Measurements from ENCODE around the gene PUDP. TPM values are rescaled to one million over a fixed set of nuclear protein-coding genes. Genes with fewer than 3 reads are reported as not detected.
A peak's percentile ranks its signal among the peaks of the same experiment; 100 is the strongest.

PUDP gene
- total and polyA plus RNA-seq, 4 donors = 4.8 to 18.7 (median 7.6) TPM

GRCh38 chrX:7143941-7144525, 3.9 kb downstream of the PUDP start:
- Histone ChIP-seq H3K36me3 (ENCODE audit: control insufficient read depth in 1 of 2, insufficient read depth in 2 of 2, low read length in 1 of 2) (no peaks in the 10 kb centered on the region), H3K4me3 (ENCODE audit: low read length in 2 of 2) (no peak overlapping the region), H3K9me3 (ENCODE audit: control insufficient read depth, low read length) (no peaks in the 10 kb centered on the region), H3K4me1 (ENCODE audit: control insufficient read depth in 1 of 2, insufficient read depth in 2 of 2, low read length in 2 of 2) (no peaks in the 10 kb centered on the region), H3K27ac (ENCODE audit: low read depth in 1 of 2, low read length in 2 of 2) (no peak overlapping the region), H3K27me3 (ENCODE audit: control insufficient read depth in 1 of 2, insufficient read depth in 2 of 2, low read length in 1 of 2) (no peaks in the 10 kb centered on the region)
- ATAC-seq (ENCODE audit: low FRiP score) (no peak), DNase-seq (no peak)
- 81 to 82% methylated on average over 8 of the region's 8 CpGs for WGBS, 2 donors
- intact Hi-C loops (cut with DNase I) = no loop called here

- no peak for DNase-seq
- no peak overlapping the region for H3K4me3 ChIP-seq (ENCODE audit: low read length in 2 of 2)
- intact Hi-C loops (cut with DNase I) = no loop called here
These were observed 4.9 kb downstream of the PUDP start for GRCh38 chrX:7143076-7143475.

GRCh38 chrX:7139202-7140081, 8.5 kb downstream of the PUDP start:
- WGBS, 2 donors = 63 to 79% methylated on average over 9 of the region's 9 CpGs
- no peak for ATAC-seq (ENCODE audit: low FRiP score)

More at GRCh38 chrX:7143076-7143475, 4.9 kb downstream of the PUDP start:
- Histone ChIP-seq H3K9me3 (ENCODE audit: control insufficient read depth, low read length) (no peaks in the 10 kb centered on the region), H3K36me3 (ENCODE audit: control insufficient read depth in 1 of 2, insufficient read depth in 2 of 2, low read length in 1 of 2) (no peaks in the 10 kb centered on the region), H3K4me1 (ENCODE audit: control insufficient read depth in 1 of 2, insufficient read depth in 2 of 2, low read length in 2 of 2) (no peaks in the 10 kb centered on the region), H3K27me3 (ENCODE audit: control insufficient read depth in 1 of 2, insufficient read depth in 2 of 2, low read length in 1 of 2) (no peaks in the 10 kb centered on the region), H3K27ac (ENCODE audit: low read depth in 1 of 2, low read length in 2 of 2) (no peak overlapping the region)
- no peak for ATAC-seq (ENCODE audit: low FRiP score)
- 94 to 100% methylated on average over 1 of the region's 1 CpG for WGBS, 2 donors

GRCh38 chrX:7134981-7135380, 13.0 kb downstream of the PUDP start:
- Histone ChIP-seq H3K4me1 (ENCODE audit: control insufficient read depth in 1 of 2, insufficient read depth in 2 of 2, low read length in 2 of 2) (no peaks in the 10 kb centered on the region), H3K4me3 (ENCODE audit: low read length in 2 of 2) (no peak overlapping the region), H3K9me3 (ENCODE audit: control insufficient read depth, low read length) (no peaks in the 10 kb centered on the region), H3K27ac (ENCODE audit: low read depth in 1 of 2, low read length in 2 of 2) (no peak overlapping the region), H3K36me3 (ENCODE audit: control insufficient read depth in 1 of 2, insufficient read depth in 2 of 2, low read length in 1 of 2) (no peaks in the 10 kb centered on the region), H3K27me3 (ENCODE audit: control insufficient read depth in 1 of 2, insufficient read depth in 2 of 2, low read length in 1 of 2) (no peaks in the 10 kb centered on the region)
- ATAC-seq (ENCODE audit: low FRiP score) = no peak
- intact Hi-C loops (cut with DNase I) = no loop called here
- no peak for DNase-seq
- WGBS, 2 donors = 94 to 96% methylated on average over 2 of the region's 2 CpGs

More at GRCh38 chrX:7139202-7140081, 8.5 kb downstream of the PUDP start:
- no peak overlapping the region for H3K4me3 ChIP-seq (ENCODE audit: low read length in 2 of 2)
- DNase-seq = no peak
- no peaks in the 10 kb centered on the region for H3K4me1 ChIP-seq (ENCODE audit: control insufficient read depth in 1 of 2, insufficient read depth in 2 of 2, low read length in 2 of 2)
- intact Hi-C loops (cut with DNase I) = no loop called here
- no peak overlapping the region for H3K27ac ChIP-seq (ENCODE audit: low read depth in 1 of 2, low read length in 2 of 2)
- H3K36me3 ChIP-seq (ENCODE audit: control insufficient read depth in 1 of 2, insufficient read depth in 2 of 2, low read length in 1 of 2) = no peaks in the 10 kb centered on the region
- no peaks in the 10 kb centered on the region for H3K9me3 ChIP-seq (ENCODE audit: control insufficient read depth, low read length)
- H3K27me3 ChIP-seq (ENCODE audit: control insufficient read depth in 1 of 2, insufficient read depth in 2 of 2, low read length in 1 of 2) = no peaks in the 10 kb centered on the region

- H3K27ac ChIP-seq (ENCODE audit: low read depth in 1 of 2, low read length in 2 of 2) = no peak overlapping the region
- no peaks in the 10 kb centered on the region for H3K9me3 ChIP-seq (ENCODE audit: control insufficient read depth, low read length)
- H3K4me3 ChIP-seq (ENCODE audit: low read length in 2 of 2) = no peak overlapping the region
- intact Hi-C loops (cut with DNase I) = no loop called here
- DNase-seq (no peak), ATAC-seq (ENCODE audit: low FRiP score) (peak; percentile 40)
- peaks cover 0 to 1% of the 10 kb centered on the region in 2 donors for H3K4me1 ChIP-seq (ENCODE audit: control insufficient read depth in 1 of 2, insufficient read depth in 2 of 2, low read length in 2 of 2)
- 58 to 68% methylated on average over 8 of the region's 8 CpGs for WGBS, 2 donors
- no peaks in the 10 kb centered on the region for H3K36me3 ChIP-seq (ENCODE audit: control insufficient read depth in 1 of 2, insufficient read depth in 2 of 2, low read length in 1 of 2)
- H3K27me3 ChIP-seq (ENCODE audit: control insufficient read depth in 1 of 2, insufficient read depth in 2 of 2, low read length in 1 of 2) = no peaks in the 10 kb centered on the region
These were observed 14.9 kb downstream of the PUDP start for GRCh38 chrX:7133050-7133440.

DNA sequence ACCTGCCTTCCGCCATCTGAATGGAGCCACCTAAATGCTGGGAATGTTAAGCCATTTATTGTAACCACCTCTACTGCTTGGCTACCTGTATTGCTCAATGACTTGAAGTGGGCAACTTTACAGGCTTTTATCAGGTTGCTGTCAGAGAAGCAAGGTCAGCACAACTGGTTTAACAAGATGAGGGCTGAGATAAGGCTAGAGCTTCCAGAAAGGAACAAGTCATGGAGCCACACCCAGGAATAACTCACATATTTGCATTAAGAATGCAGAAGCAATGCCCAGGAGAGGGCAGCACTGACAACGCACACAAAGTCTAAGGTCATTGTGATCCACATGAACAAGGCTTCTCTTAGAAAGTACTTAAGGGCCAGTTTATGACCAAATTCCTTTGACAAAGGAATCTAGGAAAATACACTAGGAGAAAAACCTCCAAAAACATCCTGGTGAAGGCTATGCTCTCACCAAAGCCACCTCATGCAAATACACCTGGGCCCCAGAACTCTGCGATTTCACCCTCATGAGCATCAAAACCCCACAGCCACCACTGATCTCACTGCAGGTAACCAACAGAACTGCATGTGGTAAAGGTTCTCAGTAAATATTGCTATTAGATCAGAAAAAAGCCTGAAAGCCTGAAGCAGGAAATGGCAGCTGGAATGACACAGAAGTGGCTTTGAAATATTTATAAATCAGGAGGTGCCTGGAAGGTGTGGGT, 15.5 kb downstream of the PUDP start:
- no peaks in the 10 kb centered on the region for H3K27me3 ChIP-seq (ENCODE audit: control insufficient read depth in 1 of 2, insufficient read depth in 2 of 2, low read length in 1 of 2)
- H3K27ac ChIP-seq (ENCODE audit: low read depth in 1 of 2, low read length in 2 of 2) = no peak overlapping the region
- no peak for ATAC-seq (ENCODE audit: low FRiP score)
- 81 to 88% methylated on average over 3 of the region's 3 CpGs for WGBS, 2 donors
- H3K9me3 ChIP-seq (ENCODE audit: control insufficient read depth, low read length) = no peaks in the 10 kb centered on the region
- peaks cover 0 to 1% of the 10 kb centered on the region in 2 donors for H3K4me1 ChIP-seq (ENCODE audit: control insufficient read depth in 1 of 2, insufficient read depth in 2 of 2, low read length in 2 of 2)
- intact Hi-C loops (cut with DNase I) = no loop called here
- H3K36me3 ChIP-seq (ENCODE audit: control insufficient read depth in 1 of 2, insufficient read depth in 2 of 2, low read length in 1 of 2) = no peaks in the 10 kb centered on the region
- DNase-seq = peak; percentile 54 to 71
- no peak overlapping the region for H3K4me3 ChIP-seq (ENCODE audit: low read length in 2 of 2)

DNA sequence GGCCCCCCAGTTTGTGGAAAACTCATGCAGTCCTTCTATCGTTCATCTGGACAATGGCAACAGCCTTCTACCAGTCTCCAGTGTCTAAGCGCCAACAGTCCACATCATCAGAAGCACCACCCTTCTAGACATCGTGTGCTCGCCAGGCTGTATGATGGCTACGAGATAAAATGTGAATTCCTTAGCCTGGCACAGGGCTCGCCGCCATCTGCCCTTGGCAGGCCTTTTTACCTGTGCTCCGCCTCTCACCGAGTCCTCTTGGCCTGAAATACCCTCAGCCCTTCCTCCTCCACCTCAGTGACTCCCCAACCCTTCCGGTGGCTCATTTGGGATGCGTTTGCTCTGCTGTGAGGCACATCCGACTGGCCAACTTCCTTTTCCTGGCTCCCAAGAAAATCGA, 16.3 kb downstream of the PUDP start:
- no peak for ATAC-seq (ENCODE audit: low FRiP score)
- Histone ChIP-seq H3K9me3 (ENCODE audit: control insufficient read depth, low read length) (no peaks in the 10 kb centered on the region), H3K27ac (ENCODE audit: low read depth in 1 of 2, low read length in 2 of 2) (no peak overlapping the region), H3K27me3 (ENCODE audit: control insufficient read depth in 1 of 2, insufficient read depth in 2 of 2, low read length in 1 of 2) (no peaks in the 10 kb centered on the region), H3K4me1 (ENCODE audit: control insufficient read depth in 1 of 2, insufficient read depth in 2 of 2, low read length in 2 of 2) (peaks cover 0 to 1% of the 10 kb centered on the region in 2 donors), H3K36me3 (ENCODE audit: control insufficient read depth in 1 of 2, insufficient read depth in 2 of 2, low read length in 1 of 2) (no peaks in the 10 kb centered on the region), H3K4me3 (ENCODE audit: low read length in 2 of 2) (no peak overlapping the region)
- 94 to 98% methylated on average over 13 of the region's 13 CpGs for whole genome bisulfite sequencing, 2 donors
- DNase-seq = no peak
- intact Hi-C loops (cut with DNase I) = no loop called here

- no peak overlapping the region for H3K4me3 ChIP-seq (ENCODE audit: low read length in 2 of 2)
- H3K4me1 ChIP-seq (ENCODE audit: control insufficient read depth in 1 of 2, insufficient read depth in 2 of 2, low read length in 2 of 2) = peaks cover 0 to 1% of the 10 kb centered on the region in 2 donors
- ATAC-seq (ENCODE audit: low FRiP score) (no peak), DNase-seq (no peak)
- H3K27ac ChIP-seq (ENCODE audit: low read depth in 1 of 2, low read length in 2 of 2) = no peak overlapping the region
- no peaks in the 10 kb centered on the region for H3K27me3 ChIP-seq (ENCODE audit: control insufficient read depth in 1 of 2, insufficient read depth in 2 of 2, low read length in 1 of 2)
- intact Hi-C loops (cut with DNase I) = no loop called here
- no peaks in the 10 kb centered on the region for H3K9me3 ChIP-seq (ENCODE audit: control insufficient read depth, low read length)
- 93% methylated on average over 2 of the region's 2 CpGs for WGBS, 2 donors
- H3K36me3 ChIP-seq (ENCODE audit: control insufficient read depth in 1 of 2, insufficient read depth in 2 of 2, low read length in 1 of 2) = no peaks in the 10 kb centered on the region
These were observed 20.9 kb downstream of the PUDP start for GRCh38 chrX:7127056-7127455.

All from aorta (tissue), 5 donors.